Stimulated activated CD4-positive, alpha-beta T cell treated with anti-CD3 and anti-CD28 coated beads, Interleukin-1b, Interleukin-23, amount 100 ng/mL, for 24 hours (primary cell): ENCODE measurements around the gene LAGE3.
"Not testable (repeated sequence)": the region's sequence is repeated elsewhere in the genome, so short reads cannot be mapped to it uniquely, and the experiment has no call there.

Source experiments
- DNase-seq, 4 experiments: peaks; one replicate each; pipeline ENCODE4 v3.0.0-alpha.2; 2020; ENCODE audit warnings: low read depth in 4 of 4, low spot score in 1 of 4

Gene LAGE3

DNA sequence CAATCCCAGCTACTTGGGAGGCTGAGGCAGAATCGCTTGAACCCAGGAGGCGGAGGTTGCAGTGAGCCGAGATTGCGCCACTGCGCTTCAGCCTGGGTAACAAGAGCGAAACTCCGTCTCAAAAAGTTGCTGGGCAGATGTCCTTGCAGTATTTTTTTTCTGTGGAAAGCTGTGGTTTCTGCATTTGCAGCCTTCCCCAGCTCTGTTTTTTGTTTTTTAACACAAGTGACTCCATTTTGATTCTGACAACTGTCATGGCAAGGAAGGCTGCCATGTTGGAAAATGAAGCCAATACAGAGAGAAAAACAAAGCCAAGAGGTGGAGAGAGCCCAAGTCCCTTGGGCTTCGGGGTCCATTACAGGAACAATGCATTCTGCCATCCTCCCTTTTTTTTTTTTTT lies 23.0 kb upstream of the LAGE3 start:
- DNase-seq, result no peak

DNA sequence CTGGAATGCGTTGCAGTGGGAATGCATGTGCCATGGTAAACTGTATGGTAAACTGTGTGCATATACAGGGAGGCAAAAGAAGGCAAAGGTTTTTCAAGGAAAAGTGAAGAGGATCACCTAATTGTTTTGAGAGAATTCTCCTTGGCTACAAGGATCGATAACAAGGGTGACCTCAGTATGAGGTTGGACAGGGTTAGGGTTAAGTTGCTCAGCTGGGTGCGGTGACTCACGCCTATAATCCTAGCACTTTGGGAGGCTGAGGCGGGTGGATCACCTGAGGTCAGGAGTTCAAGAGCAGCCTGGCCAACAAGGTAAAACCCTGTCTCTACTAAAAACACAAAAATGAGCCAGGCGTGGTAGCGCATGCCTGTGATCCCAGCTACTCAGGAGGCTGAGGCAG lies 22.3 kb upstream of the LAGE3 start:
- DNase-seq, result not testable (repeated sequence)

DNA sequence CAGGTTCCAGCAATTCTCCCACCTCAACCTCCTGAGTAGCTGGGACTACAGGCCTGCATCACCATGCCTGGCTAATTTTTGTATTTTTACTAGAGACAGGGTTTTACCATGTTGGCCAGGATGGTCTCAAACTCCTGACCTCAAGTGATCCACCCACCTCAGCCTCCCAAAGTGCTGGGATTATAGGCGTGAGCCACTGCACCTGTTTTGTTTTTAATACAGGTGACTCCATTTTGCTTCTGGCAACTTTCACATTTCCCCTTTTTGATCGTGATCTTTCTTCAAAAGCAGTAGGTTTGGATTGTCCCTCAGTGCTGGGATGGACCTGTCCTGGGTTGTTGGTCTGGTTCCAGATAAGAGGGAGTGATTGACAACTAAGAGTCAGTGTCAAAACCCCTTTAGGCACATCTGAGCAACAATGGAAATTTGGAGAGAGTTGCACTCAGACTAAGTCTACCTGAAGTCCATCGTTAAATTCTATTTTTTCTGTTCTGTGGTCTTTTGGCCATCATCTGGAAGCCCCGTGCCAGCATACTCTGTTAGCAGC lies 17.6 kb upstream of the LAGE3 start:
- DNase-seq, result not testable (repeated sequence)

DNA sequence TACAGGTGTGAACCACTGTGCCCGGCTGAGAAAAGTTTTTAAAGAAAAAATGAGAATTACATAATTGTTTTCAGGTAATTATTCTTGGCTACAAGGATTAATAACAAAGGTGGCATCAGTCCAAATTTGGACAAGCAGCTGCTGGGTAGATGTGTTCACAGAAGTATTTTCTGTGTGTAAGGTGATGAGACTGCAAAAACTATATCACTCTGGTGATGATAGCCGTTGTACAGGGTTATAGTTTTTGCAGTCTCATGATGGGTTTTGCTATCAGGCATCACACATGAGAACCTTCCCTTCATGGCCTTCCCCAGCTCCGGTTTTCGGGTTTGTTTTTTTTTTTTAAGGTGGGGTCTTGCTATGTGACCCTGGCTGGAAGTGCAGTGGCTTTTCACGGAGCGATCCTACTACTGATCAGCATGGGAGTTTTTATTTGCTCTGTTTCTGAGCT lies 16.4 kb upstream of the LAGE3 start:
- DNase-seq, result no peak

DNA sequence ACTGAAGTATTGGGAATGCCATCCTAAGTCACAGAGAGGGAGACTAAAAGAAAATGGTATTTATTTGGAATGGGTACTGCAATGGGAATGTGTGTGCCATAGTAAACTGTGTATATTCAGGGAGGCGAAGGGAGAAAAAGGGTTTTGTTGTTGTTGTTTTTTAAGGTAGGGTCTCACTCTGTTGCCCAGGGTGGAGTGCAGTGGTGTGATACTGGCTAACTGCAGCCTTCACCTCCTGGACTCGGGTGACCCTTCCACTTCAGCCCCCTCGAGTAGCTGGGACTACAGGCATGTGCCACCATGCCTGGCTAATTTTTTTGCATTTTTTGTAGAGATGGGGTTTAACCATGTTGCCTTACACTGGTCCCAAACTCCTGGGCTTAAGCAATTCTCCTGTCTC lies 15.6 kb upstream of the LAGE3 start:
- DNase-seq, result no peak

DNA sequence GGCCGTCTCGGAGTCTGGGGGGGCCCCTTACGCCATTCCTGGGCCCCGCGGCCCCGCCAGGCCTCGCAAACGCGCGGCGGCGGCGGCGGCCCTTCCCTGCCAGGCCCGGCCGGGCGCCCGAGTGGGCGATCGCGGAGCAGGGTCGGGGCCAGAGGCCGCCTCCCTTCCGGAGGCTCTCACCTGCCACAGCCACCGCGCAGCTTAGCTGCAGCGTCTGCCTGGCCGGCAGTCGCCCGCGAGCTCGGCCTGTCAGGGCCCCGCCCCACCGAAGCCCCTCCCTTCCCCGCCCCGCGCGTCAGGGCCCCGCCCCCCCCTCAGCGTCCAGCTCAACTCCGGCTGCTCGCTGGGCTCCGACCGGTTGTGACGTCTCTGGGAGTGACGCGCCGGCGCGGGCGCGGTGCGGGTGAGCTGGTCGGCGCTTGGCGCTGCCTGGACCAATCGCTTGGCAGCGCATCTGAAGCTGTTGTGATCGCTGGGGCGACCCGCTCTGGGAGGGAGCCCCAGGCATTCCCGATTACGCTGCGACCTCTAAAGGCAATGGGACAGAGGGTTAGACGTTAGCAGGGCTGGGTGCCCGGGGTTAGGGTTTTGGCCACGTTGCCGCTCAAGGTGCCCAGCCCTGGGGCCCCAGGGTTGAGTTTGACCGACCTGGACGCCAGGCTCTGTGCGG lies 11.5 kb upstream of the LAGE3 start, which contains the start of gene SLC10A3:
TSS of gene SLC10A3 (minus strand) at position 216 of the 670 bp plus-strand sequence. CDS start 1,689 bp downstream, outside the sequence.
- peak; percentile 61 to 83 (median 69) for DNase-seq

DNA sequence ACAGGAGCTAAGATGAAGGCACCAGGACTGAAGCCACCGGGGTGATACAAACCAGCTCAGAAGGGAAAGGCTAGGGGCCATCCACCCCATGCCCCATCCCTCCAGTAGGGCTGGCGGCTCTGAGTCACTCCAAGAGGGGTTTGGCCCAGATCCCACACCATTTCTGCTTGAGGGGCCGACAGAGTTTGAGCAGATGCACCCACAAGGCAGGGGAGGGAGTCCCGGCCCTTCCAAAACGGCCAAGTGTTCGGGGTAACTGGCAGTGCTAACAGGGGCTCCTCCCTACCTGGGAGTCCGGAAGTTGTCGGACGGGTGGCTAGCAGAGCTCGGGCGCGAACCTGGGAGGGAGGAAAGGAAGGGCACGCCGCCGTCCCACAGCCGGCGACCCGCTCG lies 10.9 kb upstream of the LAGE3 start:
- DNase-seq, result no peak

DNA sequence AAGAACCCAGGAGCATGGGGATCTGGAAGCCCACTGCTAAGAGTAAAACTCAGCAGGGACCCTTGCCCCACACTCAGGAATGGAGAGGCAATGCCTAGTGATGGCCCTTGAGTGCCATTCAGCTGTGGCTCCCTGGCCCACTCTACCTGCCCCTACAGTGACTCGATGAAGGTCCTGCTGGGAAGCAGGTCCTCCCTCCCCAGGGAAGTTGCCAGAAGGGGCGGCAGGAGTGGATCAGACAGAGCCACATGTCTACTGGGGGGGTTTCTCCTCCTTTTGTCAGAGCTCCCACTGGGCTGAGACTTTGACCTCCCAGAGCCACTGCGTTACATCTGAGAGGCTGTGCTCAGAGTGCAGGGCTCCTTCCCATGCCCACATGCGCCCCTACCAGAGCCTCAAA lies 10.1 kb upstream of the LAGE3 start:
- no peak for DNase-seq

DNA sequence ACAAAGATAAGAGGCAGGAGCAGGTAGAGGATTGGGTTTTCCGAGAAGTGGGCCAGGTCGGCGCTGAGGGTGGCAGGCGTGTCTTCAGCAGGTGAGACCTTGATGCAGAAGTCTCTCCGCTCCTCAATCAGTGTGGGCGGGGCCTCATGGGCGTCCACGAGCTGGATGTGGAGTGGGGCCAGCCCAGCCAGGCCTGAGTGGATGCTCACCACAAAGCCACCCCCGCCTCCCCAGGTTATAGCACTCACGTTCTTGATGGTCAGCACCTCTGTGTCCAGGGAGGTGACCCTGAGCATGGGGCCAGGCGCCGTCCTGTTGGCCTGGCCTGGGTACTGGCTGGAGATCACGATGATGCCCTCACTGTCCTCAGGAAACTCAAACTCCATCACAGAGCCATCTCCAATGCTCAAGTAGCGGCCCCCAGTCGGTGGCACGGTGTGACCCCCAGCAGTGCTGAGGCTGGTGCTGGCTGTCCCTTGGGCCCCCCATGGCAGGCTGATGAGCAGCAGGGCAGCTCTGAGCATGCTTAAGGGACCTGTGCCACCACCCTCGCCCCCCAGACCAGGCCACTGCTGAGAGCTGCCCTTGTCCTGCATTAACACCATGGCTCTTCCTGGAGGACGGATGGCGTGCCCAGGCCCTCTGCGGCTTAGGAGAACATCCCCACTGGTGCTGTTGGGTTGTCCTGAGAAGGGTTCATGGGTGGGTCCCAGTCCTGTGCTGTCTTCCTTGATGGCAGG lies 9.4 kb upstream of the LAGE3 start:
- DNase-seq, result no peak

DNA sequence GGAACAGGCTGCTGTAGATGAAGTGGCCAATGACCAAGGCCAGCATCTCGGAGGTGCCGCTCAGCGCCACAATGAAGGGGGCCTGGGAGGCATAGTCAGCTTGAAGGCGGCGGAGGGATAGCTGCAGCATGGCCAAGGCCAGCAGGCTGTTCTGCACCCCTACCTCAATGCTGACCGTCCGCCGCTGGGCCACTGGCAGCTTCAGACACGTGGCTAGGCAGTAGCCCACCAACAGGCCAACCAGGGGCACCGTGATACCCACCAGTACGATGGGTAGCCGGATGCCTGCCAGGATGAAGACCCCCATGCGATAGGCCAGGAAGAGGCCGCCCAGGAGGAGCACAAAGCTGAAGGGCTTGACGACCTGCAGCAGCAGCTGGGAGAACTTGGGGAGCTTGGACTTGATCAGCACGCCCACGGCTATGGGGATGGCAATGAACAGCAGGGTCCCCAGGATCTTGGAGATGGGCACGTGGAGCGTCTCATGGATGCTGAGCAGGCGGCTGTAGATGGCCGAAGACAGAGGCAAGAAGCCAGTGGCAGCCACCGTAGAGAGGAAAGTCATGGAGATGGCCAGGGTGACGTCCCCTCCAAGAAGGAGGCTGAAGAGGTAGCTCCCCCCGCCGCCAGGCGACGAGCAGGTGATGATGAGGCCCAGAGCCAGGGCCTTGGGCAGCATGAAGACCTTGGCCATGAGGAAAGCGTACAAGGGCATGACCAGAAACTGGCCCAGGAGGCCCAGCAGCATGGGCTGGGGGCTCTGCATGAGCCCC lies 8.6 kb upstream of the LAGE3 start:
- DNase-seq, result no peak

DNA sequence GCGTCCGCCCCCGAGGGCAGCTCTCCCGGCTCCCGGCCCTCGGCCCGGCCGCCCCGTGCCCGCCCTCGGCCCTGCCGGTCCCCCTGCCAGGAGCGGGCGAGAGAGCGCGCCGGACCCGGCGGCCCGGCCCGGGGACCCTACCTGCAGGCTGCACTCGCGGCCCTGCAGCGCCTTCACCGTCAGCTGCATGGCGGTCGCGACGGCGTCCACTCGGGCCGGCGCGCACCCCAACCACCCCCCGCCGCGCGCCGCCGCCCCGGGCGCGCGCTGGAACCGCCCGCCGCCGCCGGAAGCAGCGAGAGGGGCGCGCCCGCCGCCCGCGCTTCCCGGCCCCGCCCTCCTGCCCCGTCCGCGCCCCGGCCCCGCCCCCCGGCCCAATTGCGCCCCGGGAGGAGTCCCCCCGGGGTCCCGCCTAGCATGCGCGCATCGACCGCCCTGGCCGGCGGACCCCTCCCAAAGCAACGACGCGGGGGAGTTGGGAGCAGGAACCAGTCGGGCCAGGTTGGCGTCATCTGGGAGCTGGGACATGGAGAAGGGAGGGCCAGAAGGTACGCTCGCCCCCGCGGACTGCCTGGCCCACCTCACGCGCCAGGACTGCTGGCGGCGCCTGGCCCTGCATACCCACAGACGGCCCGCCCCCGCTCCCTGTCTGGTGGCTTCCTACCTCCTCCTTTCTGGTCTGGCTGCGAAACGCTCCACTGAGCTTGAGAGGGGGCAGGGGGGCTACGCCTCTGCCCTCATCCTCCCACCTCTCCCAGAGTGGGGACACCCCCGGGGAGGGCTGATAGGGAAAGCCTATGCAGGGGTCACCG lies 7.5 kb upstream of the LAGE3 start, which contains the start of gene UBL4A:
TSS of gene UBL4A (minus strand) at position 220 of the 812 bp plus-strand sequence. CDS start at position 189, 31 bp downstream.
- DNase-seq, result peak in 1 of 4 experiments; percentile 51

DNA sequence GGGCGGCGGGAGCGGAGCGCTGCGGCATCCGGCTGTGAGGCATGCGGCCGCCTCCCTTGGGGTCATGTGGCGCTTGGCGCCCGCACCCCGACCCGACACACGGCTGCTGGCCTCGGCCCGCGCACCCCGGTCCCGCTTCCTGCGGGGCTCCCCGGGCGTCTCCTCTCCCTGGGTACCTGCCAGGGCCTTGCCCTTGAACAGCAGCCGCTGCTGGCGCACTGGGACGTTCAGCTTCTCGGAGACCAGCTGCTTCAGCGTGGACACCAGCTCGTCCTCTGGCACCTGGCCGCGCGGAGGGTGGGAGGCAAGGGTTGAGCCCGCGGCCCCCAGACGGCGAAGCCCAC lies 6.9 kb upstream of the LAGE3 start:
- no peak for DNase-seq

DNA sequence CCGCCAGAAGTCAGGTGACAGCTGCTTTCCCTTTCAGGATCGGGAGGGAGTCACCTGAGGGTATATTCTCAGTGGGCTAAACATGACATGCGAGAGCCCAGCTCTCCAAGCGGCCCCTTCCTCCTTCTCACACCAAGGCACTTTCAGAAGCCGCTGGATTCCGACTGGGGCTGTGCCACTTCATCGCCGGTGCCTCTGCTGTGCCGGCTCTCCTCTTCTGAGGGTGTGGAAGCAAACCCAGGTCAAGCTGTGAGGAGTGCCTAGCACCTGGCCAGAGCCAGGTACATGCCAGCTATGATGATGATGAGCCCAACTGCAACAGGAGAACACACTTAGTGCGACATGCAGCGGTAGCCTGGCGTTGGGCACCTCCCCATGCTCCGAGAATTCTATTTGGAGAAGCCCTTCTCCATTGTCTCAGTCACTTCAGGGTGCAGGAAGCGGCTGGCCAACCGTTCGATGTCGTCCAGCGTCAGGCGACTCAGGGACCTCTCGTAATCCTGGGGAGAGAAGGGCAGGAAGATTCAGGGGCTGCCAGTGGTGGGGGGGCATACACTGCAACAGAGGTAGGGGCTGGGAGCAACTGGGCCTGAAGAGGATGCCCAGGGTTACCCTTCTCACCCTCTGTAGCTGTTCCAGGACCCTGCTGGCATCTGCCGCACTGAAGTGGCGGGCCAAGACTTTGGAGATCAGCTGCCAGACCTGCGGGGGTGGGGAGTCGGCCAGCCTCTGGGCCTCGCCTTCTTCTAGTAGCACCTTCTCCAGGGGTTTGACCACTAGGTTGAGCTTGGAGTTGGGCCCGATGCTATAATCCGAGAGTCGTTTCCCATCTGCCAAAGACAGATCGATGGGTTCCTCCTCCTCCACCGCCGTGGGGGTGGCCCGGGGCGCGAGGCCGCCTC lies 6.3 kb upstream of the LAGE3 start:
- no peak for DNase-seq

DNA sequence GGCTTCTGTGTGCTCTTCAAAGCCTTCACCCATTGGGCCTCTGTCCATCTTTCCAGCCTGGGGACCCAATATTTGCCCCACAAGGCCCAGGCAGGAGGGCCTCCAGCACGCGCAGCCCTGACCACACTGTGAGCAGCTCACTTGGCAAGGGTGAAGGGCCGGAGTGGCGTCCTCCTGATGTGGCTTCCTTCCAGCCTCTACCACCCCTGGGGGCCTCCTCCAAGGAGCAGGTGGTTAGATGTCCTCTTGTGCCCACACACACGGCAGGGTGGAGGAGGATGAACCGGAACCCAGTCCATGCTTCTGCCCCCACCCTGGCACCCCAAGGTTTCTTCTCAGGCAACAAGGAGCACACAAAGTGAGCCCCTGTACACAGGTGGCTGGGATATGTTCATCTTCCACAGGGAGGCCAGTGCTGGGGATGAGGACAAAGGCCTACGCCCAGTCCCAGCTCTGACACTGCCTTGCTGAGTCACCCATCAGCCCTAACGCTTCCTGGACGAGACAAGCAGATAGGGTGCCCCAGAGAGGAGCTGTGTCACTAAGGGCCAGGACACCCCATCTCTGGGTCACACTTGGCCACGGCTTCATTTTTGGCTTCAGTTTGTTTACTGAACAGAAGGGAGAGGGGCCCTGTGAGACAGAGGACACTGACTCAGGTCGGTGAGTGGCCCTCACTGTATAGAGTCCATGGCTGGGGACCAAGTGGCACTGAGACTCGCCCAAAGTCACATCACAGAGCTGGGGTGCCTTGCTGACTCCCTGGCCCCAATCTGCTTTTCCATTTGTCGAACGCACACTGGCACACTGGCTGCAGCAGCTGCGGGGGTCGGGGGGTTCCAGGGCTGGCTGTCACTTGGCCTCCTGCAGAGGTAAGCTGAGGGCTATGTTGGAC lies 5.4 kb upstream of the LAGE3 start:
- no peak for DNase-seq

DNA sequence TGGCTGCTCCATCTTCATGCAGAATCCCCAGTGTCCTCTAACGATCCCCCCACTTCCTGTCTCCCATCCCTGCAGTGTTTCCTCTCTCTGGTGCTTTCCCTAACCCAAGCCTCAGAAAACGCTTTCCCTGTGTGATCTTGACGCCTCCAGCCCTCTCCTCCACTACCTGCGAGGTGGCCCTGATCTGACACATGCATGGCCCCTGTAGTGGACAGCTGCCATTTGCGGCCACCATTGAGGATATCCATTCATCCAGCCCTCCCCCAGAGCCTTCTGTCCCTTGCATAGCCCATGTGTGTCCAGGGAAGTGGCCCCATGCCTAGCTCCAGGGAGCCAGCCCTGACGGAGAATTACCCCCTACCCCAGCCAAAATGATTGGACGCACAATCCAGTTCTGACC lies 4.2 kb upstream of the LAGE3 start:
- DNase-seq, result no peak

DNA sequence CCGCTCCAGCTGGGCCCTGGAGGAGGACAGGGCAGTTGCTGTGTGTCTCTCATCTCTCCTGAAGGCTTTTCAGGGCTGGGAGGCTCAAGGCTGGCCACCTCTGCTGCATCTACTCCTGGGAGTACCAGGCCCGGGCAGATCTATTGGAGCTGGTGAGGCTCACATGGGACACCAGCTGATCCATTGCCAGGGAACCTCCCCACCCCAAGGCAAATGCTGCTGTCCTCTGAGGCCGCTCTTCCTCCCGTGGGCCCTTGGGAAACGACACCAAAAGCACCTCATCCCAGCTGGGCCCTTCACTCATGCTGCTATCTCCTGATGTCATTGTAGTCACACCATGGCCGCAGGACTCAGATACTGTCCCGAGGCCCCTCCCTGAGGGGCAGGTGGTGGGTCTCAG lies 3.7 kb upstream of the LAGE3 start:
- DNase-seq, result no peak

DNA sequence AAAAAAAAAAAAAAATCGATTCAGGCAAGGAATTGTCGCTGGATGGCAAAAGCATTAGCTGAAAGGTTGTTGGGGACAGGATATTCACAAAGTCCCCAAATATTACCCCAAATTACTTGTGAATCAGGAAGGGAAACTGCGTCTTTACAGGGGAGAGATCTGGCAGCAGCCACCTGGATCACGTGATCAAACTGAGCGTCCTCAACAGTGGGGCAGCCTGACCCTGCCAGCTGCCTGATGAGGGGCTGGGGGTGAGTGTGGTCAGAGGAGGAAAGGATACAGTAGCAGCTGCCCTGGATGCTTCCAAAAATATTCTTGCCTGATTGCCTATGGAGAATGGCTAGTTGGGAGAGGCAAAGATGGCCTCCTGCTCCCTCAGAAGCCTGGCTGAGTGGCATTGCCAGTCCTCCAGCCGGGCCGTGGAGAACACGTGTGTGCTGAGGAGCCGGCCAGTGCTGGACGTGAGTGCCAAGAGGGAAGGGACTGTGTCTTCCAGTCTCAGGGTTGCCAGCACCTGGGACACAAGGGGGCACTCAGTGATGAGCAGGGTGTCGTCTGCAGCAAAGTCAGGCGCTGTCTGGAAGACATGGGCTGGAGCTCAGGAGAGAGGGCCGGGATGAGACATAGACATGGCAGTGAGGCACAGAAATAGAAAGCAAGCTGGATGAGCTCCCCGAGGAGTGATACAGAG lies 3.0 kb upstream of the LAGE3 start:
- no peak for DNase-seq

DNA sequence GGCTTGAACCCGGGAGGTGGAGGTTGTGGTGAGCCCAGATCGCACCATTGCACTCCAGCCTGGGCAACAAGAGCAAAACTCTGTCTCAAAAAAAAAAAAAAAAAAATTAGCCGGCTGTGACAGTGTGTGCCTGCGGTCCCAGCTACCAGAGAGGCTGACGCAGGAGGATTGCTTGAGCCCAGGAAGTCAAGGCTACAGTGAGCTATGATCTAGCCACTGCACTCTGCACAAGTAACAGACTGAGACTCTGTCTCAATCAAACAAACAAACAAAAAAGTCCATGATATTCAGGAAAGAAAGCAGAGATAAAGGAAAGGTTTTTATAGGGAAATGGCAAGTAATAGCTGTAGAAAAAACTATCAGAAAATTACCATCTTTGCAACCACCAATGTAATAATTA lies 2.1 kb upstream of the LAGE3 start:
- DNase-seq, result no peak
